Measurements from ENCODE around the gene ARL14.
"Not testable (repeated sequence)": the region's sequence is repeated elsewhere in the genome, so short reads cannot be mapped to it uniquely, and the experiment has no call there.

- not testable (repeated sequence) for TF ChIP-seq POLR2A, CTCF, EP300, POLR2AphosphoS5 (IDR thresholded peaks at IDR 0.05)
Observed at GRCh38 chr3:160713144-160713543, 36.2 kb downstream of the ARL14 start.
